ENCODE data around the gene MAGEF1. TPM values are rescaled to one million over a fixed set of nuclear protein-coding genes. Genes with fewer than 3 reads are reported as not detected.

Gene MAGEF1
- total and polyA plus RNA-seq, 9 of the 15 experiments (the other 6 are each of a cell fraction or from before 2014, with no cell fraction given): 1.5 to 39.1 (median 19.8) TPM

GRCh38 chr3:184711493-184712247 lies at the start of gene MAGEF1 (continued):
- TF ChIP-seq, protein P1, sequence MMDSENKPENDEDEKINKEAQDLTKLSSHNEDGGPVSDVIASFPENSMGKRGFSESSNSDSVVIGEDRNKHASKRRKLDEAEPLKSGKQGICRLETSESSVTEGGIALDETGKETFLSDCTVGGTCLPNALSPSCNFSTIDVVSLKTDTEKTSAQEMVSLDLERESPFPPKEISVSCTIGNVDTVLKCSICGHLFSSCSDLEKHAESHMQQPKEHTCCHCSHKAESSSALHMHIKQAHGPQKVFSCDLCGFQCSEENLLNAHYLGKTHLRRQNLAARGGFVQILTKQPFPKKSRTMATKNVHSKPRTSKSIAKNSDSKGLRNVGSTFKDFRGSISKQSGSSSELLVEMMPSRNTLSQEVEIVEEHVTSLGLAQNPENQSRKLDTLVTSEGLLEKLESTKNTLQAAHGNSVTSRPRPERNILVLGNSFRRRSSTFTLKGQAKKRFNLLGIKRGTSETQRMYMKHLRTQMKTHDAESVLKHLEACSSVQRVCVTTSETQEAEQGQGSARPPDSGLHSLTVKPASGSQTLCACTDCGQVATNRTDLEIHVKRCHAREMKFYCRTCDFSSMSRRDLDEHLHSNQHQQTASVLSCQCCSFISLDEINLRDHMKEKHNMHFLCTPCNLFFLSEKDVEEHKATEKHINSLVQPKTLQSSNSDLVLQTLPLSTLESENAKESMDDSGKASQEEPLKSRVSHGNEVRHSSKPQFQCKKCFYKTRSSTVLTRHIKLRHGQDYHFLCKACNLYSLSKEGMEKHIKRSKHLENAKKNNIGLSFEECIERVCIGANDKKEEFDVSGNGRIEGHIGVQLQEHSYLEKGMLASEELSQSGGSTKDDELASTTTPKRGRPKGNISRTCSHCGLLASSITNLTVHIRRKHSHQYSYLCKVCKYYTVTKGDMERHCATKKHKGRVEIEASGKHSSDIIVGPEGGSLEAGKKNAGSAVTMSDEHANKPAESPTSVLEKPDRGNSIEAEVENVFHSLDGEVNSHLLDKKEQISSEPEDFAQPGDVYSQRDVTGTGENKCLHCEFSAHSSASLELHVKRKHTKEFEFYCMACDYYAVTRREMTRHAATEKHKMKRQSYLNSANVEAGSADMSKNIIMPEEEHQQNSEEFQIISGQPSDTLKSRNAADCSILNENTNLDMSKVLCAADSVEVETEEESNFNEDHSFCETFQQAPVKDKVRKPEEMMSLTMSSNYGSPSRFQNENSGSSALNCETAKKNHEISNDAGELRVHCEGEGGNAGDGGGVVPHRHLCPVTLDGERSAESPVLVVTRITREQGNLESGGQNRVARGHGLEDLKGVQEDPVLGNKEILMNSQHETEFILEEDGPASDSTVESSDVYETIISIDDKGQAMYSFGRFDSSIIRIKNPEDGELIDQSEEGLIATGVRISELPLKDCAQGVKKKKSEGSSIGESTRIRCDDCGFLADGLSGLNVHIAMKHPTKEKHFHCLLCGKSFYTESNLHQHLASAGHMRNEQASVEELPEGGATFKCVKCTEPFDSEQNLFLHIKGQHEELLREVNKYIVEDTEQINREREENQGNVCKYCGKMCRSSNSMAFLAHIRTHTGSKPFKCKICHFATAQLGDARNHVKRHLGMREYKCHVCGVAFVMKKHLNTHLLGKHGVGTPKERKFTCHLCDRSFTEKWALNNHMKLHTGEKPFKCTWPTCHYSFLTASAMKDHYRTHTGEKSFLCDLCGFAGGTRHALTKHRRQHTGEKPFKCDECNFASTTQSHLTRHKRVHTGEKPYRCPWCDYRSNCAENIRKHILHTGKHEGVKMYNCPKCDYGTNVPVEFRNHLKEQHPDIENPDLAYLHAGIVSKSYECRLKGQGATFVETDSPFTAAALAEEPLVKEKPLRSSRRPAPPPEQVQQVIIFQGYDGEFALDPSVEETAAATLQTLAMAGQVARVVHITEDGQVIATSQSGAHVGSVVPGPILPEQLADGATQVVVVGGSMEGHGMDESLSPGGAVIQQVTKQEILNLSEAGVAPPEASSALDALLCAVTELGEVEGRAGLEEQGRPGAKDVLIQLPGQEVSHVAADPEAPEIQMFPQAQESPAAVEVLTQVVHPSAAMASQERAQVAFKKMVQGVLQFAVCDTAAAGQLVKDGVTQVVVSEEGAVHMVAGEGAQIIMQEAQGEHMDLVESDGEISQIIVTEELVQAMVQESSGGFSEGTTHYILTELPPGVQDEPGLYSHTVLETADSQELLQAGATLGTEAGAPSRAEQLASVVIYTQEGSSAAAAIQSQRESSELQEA (IDR thresholded peaks at IDR 0.05; ENCODE audit: low read depth): 0 out of 2 replicates have a peak, but pooled peaks have one; percentile 33
- TF ChIP-seq ZNF175 (CRISPR knock-in tag; IDR thresholded peaks at IDR 0.05; ENCODE audit: low read depth): no peak
- TF ChIP-seq, protein P2, sequence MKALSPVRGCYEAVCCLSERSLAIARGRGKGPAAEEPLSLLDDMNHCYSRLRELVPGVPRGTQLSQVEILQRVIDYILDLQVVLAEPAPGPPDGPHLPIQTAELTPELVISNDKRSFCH (CRISPR knock-in tag; IDR thresholded peaks at IDR 0.05): no peak
- TF ChIP-seq, protein P2 (tag; IDR thresholded peaks at IDR 0.05): no peak
- TF ChIP-seq, protein P3, sequence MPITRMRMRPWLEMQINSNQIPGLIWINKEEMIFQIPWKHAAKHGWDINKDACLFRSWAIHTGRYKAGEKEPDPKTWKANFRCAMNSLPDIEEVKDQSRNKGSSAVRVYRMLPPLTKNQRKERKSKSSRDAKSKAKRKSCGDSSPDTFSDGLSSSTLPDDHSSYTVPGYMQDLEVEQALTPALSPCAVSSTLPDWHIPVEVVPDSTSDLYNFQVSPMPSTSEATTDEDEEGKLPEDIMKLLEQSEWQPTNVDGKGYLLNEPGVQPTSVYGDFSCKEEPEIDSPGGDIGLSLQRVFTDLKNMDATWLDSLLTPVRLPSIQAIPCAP (CRISPR knock-in tag; IDR thresholded peaks at IDR 0.05; ENCODE audit: borderline replicate concordance): no peak
- TF ChIP-seq ZBTB5 (IDR thresholded peaks at IDR 0.05): no peak
- TF ChIP-seq ZNF77 (CRISPR knock-in tag; IDR thresholded peaks at IDR 0.05): no peak
- no peak for TF ChIP-seq BMI1 (IDR thresholded peaks at IDR 0.05; ENCODE audit: low read length)
- no peak for TF ChIP-seq KDM5B (IDR thresholded peaks at IDR 0.05; ENCODE audit: insufficient replicate concordance, low read depth, low read length)
- no peak for TF ChIP-seq ASH1L (IDR thresholded peaks at IDR 0.05; ENCODE audit: borderline replicate concordance, low read depth, partially characterized antibody)
- no peak for TF ChIP-seq ELF2 (CRISPR knock-in tag; IDR thresholded peaks at IDR 0.05)
- TF ChIP-seq OTX1 (CRISPR knock-in tag; IDR thresholded peaks at IDR 0.05): no peak
- peak; percentile 90 for TF ChIP-seq SUPT5H (IDR thresholded peaks at IDR 0.05)
- TF ChIP-seq EGR1 (conservative IDR thresholded peaks at IDR 0.05): peak; percentile 66
- TF ChIP-seq COPS2 (conservative IDR thresholded peaks at IDR 0.05): no peak
- TF ChIP-seq STAT5A (IDR thresholded peaks at IDR 0.05; ENCODE audit: borderline replicate concordance, low read length): no peak
